Measurements from ENCODE around the gene LUZP2.

Gene LUZP2

DNA sequence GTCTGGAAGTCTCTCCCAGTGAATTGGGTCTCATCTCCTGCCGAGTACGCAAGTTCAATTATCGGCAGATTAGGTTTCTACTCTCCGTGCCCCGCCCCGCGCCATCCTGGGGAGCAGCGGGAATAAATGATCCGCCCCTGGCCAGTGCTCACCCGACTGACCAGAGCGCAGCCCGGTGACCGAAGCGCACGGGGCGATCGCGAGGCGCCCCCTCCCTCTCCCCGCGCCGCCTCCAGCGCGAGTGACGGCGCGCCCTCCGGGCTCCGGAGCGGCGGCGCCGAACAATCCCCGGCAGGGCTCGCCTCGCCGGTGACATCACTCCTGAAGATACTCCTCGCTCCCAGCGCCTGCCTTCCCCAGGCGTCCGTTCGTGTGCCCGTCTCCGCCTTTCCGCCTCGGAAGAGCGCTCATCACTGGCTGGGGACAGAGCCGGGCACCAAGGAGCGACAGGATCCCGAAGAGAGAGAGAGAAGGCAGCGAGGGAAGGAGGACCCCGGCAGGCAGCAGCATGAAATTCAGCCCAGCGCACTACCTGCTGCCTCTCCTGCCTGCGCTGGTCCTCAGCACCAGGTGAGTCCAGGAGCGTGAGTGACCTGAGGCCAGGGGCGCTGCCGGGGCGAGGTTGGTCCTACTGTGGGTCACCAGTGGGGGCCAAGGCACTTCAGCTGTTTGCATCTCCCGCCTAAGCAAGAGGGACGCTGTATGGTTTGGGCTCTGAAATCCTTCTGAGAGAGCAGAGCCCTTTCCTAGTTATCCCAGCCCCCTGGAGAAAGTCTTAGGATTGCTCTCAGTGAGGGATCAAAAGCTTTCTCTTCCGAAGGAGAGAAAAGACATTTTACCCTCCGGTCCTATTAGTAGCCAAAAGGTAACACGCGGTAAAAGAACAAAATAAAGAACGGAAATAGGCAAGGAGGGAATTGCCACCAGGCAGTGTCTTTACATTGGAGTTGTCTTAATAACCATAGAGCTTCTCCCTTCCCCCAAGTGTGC, at the start of gene LUZP2:
Gene LUZP2, plus strand, starts transcription at position 318 of the 990 bp plus-strand sequence.
- DNase-seq (ENCODE audit: low spot score), result no peak

DNA sequence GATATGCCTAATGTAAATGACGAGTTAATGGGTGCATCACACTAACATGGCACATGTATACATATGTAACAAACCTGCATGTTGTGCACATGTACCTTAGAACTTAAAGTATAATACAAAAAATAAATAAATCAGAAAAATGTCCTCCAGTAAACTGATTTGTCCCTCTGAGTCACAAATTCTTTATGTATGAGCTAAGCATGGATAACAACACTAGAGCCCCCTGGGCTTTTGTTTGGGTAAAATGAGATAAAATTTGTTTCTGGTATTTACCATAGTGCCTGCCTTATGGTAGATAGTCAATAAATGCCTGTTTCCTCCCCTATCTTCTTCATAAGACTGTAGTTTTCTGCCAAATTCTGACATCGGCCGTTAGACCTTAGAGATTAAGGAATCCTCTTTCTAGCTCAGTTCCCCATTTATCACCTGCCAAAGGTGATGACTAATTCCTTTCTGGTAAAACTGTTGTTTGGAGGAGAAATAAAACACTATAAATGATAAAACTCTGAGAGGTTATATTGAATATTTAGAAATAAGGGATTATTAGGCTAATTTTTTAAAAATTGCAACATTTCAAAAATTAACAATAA, 43.6 kb upstream of the LUZP2 start:
- DNase-seq (ENCODE audit: low spot score), result no peak

DNA sequence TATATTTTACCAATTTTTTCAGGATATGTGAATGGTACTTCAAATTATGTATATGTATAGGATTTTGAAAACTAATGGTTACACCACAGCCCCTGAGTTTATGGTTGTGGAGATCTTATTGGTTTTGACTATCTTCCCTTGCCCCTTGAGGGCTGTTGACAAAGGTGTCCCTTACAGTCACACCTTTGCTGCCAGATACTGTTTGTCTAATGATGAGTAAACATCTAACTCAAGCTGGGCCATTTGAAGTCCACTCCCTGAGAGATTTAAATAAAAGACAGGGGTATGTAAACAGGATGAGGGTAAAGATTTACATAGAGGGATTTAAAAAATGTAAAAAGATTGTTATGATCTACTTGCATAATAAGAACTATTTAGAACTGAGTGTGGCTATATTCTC, 38.9 kb upstream of the LUZP2 start:
- DNase-seq (ENCODE audit: low spot score), result no peak

DNA sequence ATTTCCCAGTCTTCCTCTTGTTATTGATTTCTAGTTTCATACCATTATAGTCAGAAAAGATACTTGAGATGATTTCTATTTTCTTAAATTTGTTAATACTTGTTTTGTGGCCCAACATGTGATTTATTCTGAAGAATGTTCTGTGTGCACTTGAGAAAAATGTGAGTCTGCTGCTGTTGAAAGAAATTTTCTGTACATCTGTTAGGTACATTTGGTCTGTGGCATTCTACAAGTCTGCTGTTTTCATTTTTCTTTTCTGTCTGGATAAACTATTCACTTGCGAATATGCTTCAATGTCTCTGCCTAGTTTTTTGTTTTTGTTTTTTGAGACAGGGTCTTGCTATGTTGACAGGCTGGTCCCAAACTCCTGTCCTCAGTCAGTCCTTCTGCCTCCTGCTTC, 26.4 kb upstream of the LUZP2 start:
- DNase-seq (ENCODE audit: low spot score), result no peak

DNA sequence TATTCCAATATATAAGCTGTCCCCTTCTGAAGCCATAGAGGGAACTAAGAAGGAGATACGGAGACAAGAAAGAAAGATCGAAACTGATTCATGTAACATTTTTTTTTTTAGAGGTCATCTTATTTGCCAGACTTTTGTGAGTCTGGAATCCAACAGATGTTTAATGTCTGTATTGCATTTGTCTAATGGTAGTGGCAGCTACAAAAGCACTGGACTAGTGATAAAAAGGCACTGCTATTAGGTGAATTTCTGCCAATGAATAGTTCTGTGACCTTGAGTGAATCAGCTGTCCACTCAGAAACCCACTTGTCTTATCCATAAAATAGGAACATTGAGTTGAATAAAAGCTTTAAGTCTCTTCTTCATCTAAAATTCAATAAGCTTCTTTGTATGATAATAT, 25.8 kb upstream of the LUZP2 start:
- no peak for DNase-seq (ENCODE audit: low spot score)

DNA sequence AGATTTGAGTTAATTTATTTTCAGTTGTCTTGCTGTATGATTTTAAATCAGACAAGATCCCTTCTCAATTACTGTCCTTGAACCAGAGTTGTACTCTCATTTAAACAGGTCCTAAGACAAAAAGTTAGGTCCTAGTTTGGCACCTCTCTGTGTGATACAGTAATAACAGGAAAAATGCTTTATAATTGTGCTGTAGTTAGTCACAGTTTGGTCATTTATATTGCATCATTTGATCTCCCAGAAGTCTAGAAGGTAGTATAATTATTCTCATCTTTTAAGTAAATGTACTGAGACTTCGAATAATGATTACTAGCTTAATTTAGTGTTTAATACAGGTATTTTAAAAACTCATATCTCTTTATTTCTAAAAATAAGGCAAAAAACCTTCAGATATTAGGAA, 18.1 kb upstream of the LUZP2 start:
- DNase-seq (ENCODE audit: low spot score), result no peak

DNA sequence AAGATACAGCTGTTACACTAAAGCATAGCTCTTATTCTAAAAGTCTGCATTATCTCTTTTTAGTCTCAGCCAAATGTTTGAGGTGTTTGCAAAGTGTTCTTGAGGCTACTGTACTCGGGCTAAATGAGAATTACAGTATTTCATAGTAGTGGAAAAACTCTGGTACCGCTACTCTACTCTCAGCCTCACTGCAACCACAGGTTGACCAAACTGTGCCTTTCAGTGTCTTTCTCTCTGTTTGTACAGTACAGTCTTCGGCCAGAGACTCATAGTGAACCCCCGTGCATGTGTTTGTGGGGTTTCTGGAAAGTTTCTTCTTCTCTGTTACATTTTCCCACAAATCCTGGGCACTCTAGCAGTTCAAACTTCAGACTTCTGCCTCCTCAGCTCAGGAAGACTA, 7.4 kb upstream of the LUZP2 start:
- no peak for DNase-seq (ENCODE audit: low spot score)

DNA sequence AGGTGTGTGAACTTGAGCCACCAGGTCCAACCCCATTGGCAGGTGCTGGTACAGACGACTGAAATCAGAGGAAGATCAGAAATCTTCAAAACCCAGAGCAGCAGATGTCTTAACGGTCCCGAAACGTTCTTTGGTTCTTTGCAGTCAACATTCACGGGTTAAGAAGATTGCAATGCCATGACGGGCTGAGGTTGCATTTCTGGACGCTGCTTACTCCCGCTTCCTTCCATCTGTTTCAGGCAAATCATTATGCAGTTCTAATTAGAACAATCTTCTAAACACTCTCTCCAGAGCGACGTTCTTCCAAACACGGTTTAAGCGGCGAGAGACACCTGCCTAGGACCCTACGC, 492 bp upstream of the LUZP2 start:
- DNase-seq (ENCODE audit: low spot score), result no peak

DNA sequence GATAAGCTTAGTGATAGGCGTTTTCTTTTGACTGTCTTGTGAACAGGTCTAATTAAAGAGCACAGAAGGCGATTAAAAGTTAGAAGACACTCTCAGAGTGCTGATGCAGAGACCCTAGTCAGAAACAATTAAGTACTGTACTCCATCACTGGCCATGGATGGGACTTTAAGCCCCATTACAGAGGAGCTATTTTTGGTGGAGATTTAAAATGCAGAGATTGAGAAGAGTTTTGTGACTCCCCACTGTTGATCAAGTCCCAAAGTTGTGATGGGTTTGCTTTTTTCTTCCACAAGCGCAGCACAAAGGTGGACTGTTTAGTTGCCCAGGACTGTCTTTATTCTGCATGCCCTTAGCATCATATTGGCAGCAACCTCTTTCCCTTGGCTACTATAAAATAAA, 978 bp downstream of the LUZP2 start:
- DNase-seq (ENCODE audit: low spot score), result no peak

DNA sequence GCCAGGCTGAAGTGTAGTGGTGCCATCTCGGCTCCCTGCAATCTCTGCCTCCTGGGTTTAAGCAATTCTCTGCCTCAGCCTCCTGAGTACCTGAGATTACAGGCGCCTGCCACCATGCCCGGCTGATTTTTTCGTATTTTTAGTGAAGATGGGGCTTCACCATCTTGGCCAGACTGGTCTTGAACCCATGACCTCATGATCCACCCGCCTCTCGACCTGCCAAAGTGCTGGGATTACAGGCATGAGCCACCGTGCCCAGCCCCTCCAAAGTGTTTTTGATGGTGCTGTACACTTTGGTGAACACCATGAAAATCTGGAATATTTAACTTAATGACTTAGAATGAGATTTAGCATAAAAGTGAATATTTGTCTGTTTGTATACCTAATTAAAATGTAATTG, 5.6 kb downstream of the LUZP2 start:
- no peak for DNase-seq (ENCODE audit: low spot score)

DNA sequence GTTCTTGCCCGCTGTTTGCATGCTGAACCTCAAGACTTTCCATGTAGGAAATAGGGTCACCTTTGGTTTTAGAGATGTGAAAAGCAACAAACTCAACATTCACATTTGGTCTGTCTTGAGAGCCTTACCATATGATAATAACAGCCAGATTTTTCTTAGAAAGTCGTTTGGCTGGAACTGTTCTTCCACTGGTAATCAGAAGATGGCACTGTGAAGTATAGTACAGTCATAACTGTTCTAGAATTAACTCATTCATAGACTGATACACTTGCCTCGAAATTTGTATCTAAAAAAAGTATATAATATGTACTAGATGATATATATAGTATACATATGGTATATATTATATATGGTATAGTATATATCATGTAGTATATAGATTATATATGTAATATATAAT, 12.3 kb downstream of the LUZP2 start:
- DNase-seq (ENCODE audit: low spot score), result no peak

DNA sequence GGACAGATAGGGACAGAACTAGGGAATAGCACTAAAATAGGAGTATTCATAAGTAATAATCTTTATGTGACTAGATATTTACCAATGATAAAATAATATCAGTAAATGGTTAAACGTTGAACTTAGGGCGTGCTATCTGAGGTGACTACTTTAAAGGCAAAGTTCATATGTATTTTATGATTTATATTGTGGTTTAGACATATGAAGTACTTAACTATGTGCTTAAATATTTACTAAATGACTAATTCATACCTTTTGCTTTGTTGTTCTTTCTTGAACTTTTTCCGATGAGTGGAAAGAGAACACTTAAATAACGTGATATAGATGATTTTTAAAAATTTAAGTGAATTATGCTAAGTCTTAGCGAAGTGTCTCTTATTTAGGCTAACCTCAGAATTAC, 14.7 kb downstream of the LUZP2 start:
- no peak for DNase-seq (ENCODE audit: low spot score)

DNA sequence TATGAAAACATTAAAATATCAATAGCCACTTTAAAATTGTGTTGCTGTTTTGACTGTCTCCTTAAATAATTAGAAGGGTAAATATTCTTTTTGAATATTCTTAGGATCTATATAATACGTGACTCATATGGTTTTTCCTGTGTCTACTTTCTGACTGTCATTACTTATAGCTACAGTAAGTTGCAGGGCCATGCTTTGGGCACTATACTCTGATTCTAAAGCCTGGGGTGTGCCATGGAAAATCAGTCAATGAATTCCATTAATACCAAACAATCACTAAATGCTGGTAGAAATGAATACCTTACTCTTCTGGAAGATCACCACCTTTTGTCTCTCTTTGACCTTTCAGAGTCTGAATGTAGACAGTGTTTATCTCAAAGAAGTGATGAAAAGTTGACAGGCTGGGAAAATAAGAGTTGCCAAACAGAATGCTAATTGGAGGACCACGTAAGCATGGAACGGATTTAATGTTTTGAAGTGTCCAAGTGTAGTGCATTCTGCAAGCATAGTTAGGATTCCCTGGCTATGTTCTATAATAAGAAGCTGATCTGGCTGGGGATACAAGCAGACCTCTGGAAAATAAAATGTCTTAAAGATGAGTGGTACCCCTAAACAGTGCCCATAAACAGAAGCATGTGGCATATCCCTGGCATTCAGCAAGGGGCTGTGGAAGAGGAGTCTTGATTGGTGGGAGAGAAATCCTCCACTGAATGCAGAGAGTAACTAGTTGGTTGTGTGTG, 16.8 kb downstream of the LUZP2 start:
- no peak for DNase-seq (ENCODE audit: low spot score)

DNA sequence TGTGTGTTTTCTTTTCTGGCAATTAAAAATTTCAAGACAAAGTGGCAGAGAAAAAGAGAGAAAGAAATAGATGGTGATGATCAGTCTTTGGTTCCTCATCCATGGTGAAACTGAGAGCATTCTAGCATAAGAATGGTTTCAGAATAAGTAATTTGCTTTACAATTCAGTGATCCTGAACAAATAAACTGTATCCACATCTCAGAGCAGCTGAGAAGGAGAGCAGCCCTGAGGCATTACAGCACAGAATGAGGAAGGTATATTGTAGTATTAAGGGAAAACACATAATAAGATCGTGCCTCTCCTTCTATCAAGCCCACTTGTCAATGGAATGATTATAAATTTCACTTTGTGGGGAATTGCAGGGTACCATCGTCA, 17.4 kb downstream of the LUZP2 start:
- DNase-seq (ENCODE audit: low spot score), result no peak

DNA sequence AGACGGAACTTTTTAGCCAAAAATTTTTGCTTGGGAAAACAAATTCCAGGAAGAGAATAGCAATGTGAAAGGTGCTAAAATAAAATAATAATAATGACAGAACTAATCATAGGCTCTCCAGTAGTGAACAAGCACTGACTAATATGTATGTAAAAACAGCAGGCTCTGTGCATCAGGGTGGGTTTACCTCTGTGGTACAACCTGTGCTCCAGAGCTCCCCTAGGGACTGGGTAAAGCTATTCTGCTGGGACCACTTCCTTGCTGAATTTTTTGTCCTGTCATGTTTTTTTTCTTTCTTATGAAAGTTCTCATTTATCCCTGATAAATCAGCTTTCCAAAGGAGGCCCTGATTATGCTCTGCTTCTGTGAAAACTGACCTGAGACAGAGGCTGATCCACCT, 18.8 kb downstream of the LUZP2 start:
- no peak for DNase-seq (ENCODE audit: low spot score)

DNA sequence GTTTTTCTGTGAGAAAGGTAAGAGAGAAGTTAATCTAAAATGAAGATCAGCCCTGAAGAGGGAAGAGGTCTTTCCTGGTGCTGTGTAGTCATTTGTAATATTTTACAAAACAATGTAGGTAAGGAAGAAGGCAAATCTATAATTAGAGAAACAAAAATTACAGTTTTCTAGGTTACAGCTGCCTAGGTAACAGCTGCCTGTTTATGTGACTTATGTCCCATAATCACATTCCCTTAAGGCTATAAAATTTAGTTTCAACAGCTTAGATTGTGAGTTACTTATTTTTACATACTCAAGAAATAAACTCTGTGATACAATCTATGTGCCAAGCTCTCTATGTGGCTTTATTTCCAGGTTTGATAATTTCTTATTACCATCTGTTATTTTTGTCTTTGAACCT, 19.8 kb downstream of the LUZP2 start:
- no peak for DNase-seq (ENCODE audit: low spot score)

DNA sequence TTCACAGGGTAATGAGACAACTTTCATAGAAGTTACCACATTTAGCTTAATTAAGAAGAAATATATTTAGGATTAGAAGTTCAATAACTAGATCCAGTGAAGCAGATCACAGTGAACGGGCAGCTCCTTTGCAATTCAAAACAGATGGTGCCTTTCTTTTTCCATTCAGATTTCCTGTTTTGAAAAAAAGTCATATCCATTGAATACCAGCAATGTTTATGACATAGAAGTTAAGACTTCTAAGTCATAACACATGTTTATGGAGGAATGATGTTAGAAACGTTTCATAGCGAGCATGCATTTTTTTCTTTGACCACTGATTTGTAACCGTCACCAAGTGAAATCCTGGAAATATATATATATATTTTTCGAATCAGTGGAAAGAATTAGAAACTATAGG, 24.7 kb downstream of the LUZP2 start:
- no peak for DNase-seq (ENCODE audit: low spot score)

DNA sequence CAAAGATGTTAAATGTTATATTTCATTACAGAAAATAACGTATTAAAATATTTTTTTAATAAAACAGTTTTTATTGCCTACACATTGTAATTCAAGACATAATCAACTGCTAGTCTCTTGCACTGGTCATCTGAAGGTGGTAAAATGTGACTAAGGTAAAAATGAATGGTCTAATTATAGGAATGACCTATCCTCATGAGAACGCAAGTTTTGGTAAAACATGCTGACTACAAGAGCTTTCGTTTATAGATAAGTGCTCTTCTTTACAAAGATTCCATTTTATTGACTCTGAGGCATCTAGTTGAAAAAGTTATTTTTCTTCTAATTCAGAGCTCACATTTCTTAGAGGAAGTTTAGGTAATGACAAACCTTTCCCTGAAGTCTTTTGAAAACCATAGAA, 27.3 kb downstream of the LUZP2 start:
- no peak for DNase-seq (ENCODE audit: low spot score)

DNA sequence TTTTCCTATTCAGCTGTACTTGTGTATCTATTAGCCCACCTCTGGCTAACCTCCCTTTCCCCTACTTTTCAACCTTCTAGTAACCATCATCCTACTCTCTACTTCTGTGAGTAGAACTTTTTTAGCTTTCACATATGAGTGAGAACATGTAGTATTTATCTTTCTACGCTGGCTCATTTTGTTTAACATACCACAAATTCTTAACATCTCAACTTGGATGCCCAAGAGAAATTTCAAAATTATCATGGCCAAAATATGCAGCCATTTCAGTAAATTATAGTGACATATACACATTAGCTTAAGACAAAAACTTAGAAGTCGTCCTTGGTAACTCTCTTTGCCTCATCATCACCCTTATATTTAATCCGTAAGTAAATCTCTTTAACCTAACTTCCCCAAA, 34.7 kb downstream of the LUZP2 start:
- no peak for DNase-seq (ENCODE audit: low spot score)

DNA sequence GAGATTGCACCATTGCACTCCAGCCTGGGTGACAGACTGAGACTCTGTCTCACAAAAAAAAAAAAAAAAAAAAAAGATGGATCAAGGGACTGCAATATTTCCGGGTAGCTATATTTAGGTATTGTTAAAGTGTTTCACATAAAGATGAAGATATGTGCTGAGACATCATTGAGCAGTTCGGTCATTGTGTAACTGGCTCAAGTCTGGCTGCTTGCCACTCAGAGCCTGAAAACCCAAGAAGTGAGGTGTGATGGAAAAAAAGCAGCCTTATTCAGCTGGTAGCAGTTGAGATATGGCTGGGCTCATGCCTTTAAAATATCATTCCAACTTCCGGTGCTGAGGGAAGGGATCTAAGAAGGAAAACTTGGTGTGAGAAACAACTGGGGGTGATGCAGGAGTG, 46.9 kb downstream of the LUZP2 start:
- DNase-seq (ENCODE audit: low spot score), result no peak

DNA sequence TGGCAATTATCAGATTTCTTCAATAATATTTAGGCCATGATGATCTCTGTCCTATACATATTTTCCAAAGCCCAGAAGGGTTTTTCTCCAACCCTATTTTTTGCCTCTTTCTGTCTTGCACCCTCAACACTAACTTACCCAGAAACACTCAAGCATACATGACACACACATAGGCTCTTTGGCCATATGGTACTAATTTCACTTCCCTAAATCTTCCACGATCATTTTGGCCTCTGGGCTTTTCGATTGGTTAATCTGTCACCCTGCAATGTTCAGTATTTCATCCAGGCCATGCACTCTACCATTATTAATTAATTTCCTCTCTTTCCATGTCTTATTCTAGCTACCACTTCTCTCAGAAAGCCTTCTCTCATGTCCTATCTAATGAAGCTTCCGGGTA, 59.8 kb downstream of the LUZP2 start:
- no peak for DNase-seq (ENCODE audit: low spot score)

DNA sequence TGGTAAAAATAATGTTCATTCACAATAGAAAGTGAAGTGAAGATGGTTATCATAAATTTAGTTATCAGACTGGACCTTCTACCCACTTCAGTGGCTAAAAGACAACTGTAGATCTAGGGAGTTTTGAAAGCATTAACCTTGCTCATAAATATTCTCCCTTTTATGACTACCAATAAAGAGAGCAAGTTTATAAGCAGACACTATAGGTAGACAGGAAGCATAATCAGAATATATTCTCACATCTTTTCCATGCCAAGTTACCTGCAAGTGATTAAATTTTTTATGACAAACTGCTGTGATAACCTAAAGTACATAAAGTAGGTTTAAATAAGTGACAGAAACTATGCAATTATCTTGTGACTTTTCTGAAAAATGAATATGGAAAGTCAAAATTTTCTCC, 62.5 kb downstream of the LUZP2 start:
- DNase-seq (ENCODE audit: low spot score), result no peak

DNA sequence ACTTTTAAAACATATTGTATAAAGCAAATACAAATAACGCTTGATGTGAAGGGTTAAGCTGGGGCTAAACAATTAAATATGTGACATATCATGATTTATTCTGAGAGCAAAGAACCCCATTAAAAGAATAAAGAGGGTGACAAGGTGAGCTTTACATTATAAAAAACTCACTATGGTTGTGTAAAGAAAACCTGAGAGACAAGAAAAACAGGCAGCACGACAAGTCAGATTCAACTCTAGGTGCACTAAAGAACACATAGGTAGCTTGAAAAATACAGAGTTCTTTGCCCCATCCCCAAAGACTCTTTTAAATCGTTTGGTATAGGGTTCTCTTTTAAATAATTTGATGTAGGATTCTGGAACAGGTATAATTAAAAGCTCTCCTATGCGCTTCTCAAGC, 63.5 kb downstream of the LUZP2 start:
- no peak for DNase-seq (ENCODE audit: low spot score)

Measured in CD4-positive, alpha-beta T cell treated with Interleukin-6 at 100 ng/mL for 8 hours (primary cell).